K562 (cell line): Measurements from ENCODE around the gene ATRIP. TPM values are rescaled to one million over a fixed set of nuclear protein-coding genes. Genes with fewer than 3 reads are reported as not detected.

ENCODE experiments used
- ATAC-seq: fragments of 200-7000 bp; cut with Tn5 transposase; 3 replicates; pipeline ENCODE4 v1.9.1; 2020; ENCODE audit warnings: moderate library complexity
- BruUV-seq: library from RNA; stranded (reverse); fragments of 400-500 nt; replicated peaks from 2 replicates; lab custom pipeline; 2021; lab: Mats Ljungman, UMichigan
- CTCF ChIA-PET: fragments of 300-600 bp; formaldehyde crosslinking; extraction: SDS; loops from one replicate; lab custom pipeline; 2021; ENCODE audit warnings: low intra/inter-chr PET ratio; lab: Yijun Ruan, JAX
- POLR2A ChIA-PET: fragments of 300-600, 350-650 bp; sonication (Branson Sonifier 250); formaldehyde crosslinking; extraction: SDS; loops from one replicate; lab custom pipeline; 2021; ENCODE audit warnings: antibody characterized with exemption, inconsistent platforms; lab: Yijun Ruan, JAX
- DNase-seq, 4 experiments: peaks; one replicate each; pipeline versions ENCODE4 v3.0.0 to v3.0.0-alpha.2; 2011 to 2018; ENCODE audit warnings: low spot score in 3 of 4, mixed read lengths in 3 of 4; ENCODE audit errors: extremely low read depth in 1 of 4
- FAIRE-seq: peaks from 2 replicates; lab custom pipeline; 2011; peaks lifted over from hg19 to GRCh38; lab: Jason Lieb, UNC
- H2AFZ ChIP-seq: 2 replicates; pipeline ENCODE4 v1.6.0; 2011; ENCODE audit warnings: low read depth, low read length, control low read depth, inconsistent platforms
- H3K27ac ChIP-seq: fragments of 200-600 bp; 3 replicates; pipeline ENCODE4 v1.8.0; 2011; ENCODE audit warnings: low read depth, mild to moderate bottlenecking, control low read depth, inconsistent platforms, low read length, moderate library complexity, mixed read lengths; ENCODE audit errors: extremely low read depth
- H3K27me3 ChIP-seq, 2 experiments: fragments of 300-600 bp in 1 of 2; 2 replicates in 1 of 2; 3 replicates in 1 of 2; pipeline versions ENCODE4 v1.6.0 to v1.8.0; 2011; ENCODE audit warnings: inconsistent platforms in 2 of 2, low read length in 2 of 2, mild to moderate bottlenecking in 1 of 2, mixed read lengths in 1 of 2, moderate library complexity in 1 of 2; ENCODE audit not compliant: control insufficient read depth in 2 of 2, insufficient read depth in 2 of 2
- H3K36me3 ChIP-seq: fragments of 300-600 bp; 3 replicates; pipeline ENCODE4 v1.8.0; 2011; ENCODE audit warnings: mild to moderate bottlenecking, low read length, inconsistent platforms; ENCODE audit not compliant: control insufficient read depth, insufficient read depth
- H3K4me1 ChIP-seq, 2 experiments: fragments of 200-600 bp in 1 of 2; replicated peaks in 1 of 2; 2 replicates in 1 of 2; 3 replicates in 1 of 2; pipeline versions ENCODE4 v1.5.1 to v1.8.0; 2011; ENCODE audit warnings: inconsistent platforms in 2 of 2, low read length in 2 of 2, mild to moderate bottlenecking in 1 of 2, mixed read lengths in 1 of 2, moderate library complexity in 1 of 2; ENCODE audit not compliant: control insufficient read depth in 2 of 2, insufficient read depth in 2 of 2
- H3K4me2 ChIP-seq: 2 replicates; pipeline ENCODE4 v1.6.1; 2011; ENCODE audit warnings: low read length, control low read depth, inconsistent platforms, mixed read lengths; ENCODE audit not compliant: insufficient read depth
- H3K4me3 ChIP-seq: fragments of 200-600 bp; sonication (generic), shearing (Covaris generic); 2 replicates; pipeline ENCODE4 v1.5.1; 2016; ENCODE audit warnings: control low read depth, inconsistent platforms
- H3K79me2 ChIP-seq: fragments of 200-600 bp; 3 replicates; pipeline ENCODE4 v1.8.0; 2011; ENCODE audit warnings: low read length, inconsistent platforms; ENCODE audit not compliant: control insufficient read depth, insufficient read depth
- H3K9ac ChIP-seq, 2 experiments: 2 replicates each; pipeline versions ENCODE4 v1.6.0 to v1.6.1; 2011; ENCODE audit warnings: low read depth in 2 of 2, low read length in 2 of 2, control low read depth in 1 of 2, inconsistent platforms in 1 of 2, mild to moderate bottlenecking in 1 of 2, mixed read lengths in 1 of 2; ENCODE audit not compliant: insufficient read depth in 1 of 2
- H3K9me1 ChIP-seq: one replicate; pipeline ENCODE4 v1.6.0; 2011; ENCODE audit warnings: inconsistent platforms, mild to moderate bottlenecking, low read length, moderate library complexity; ENCODE audit not compliant: control insufficient read depth, insufficient read depth
- H3K9me3 ChIP-seq: replicated peaks from 2 replicates; pipeline ENCODE4 v1.5.1; 2011; ENCODE audit warnings: low read depth, low read length, inconsistent platforms; ENCODE audit not compliant: control insufficient read depth, insufficient read depth
- H4K20me1 ChIP-seq: replicated peaks from 2 replicates; pipeline ENCODE4 v1.6.1; 2011; ENCODE audit warnings: low read length, inconsistent platforms, mixed read lengths; ENCODE audit not compliant: control insufficient read depth, insufficient read depth
- BRD4 ChIP-seq: fragments of 200-600 bp; sonication (generic); IDR thresholded peaks from 2 replicates; pipeline ENCODE4 v1.6.1; 2017; ENCODE audit warnings: inconsistent platforms
- CBX8 ChIP-seq: fragments of 200-600 bp; sonication (generic); IDR thresholded peaks from 2 replicates; pipeline ENCODE4 v1.6.1; 2012; ENCODE audit warnings: borderline replicate concordance, mixed run types, low read depth, mild to moderate bottlenecking, moderate library complexity, mixed read lengths, low read length, control low read depth, inconsistent platforms; ENCODE audit not compliant: poor library complexity, severe bottlenecking; ENCODE audit errors: extremely low read depth
- DDX20 ChIP-seq: fragments of 450-650 bp; IDR thresholded peaks from 2 replicates; pipeline ENCODE4 v1.6.1; 2016; ENCODE audit warnings: missing genetic modification characterization, low read depth, mild to moderate bottlenecking, missing compliant biosample characterization, moderate library complexity
- ELF1 ChIP-seq: fragments of 200-800 bp; sonication (Bioruptor generic); IDR thresholded peaks from 2 replicates; pipeline ENCODE4 v1.6.1; 2016; ENCODE audit warnings: missing genetic modification characterization, missing compliant biosample characterization
- MCM3 ChIP-seq: fragments of 450-650 bp; IDR thresholded peaks from 2 replicates; pipeline ENCODE4 v1.6.1; 2016
- MTA3 ChIP-seq: fragments of 450-650 bp; formaldehyde crosslinking; IDR thresholded peaks from 2 replicates; pipeline ENCODE4 v1.6.1; 2017; ENCODE audit warnings: mild to moderate bottlenecking, borderline replicate concordance
- PCBP1 ChIP-seq: fragments of 200-400 bp; formaldehyde crosslinking; IDR thresholded peaks from 2 replicates; pipeline ENCODE4 v1.6.1; 2018; ENCODE audit warnings: mild to moderate bottlenecking, low read depth, low read length; ENCODE audit not compliant: poor library complexity, severe bottlenecking
- RBM15 ChIP-seq: fragments of 200-400 bp; formaldehyde crosslinking; IDR thresholded peaks from 2 replicates; pipeline ENCODE4 v1.6.1; 2018; ENCODE audit warnings: mild to moderate bottlenecking, low read length, moderate library complexity; ENCODE audit not compliant: insufficient read depth
- SLC30A9 ChIP-seq: fragments of 250-450 bp; sonication (Bioruptor Pico); IDR thresholded peaks from 2 replicates; pipeline ENCODE4 v1.8.0; 2022; ENCODE audit warnings: mild to moderate bottlenecking, moderate library complexity
- SMARCA4 ChIP-seq: fragments of 450-650 bp; IDR thresholded peaks from 2 replicates; pipeline ENCODE4 v1.6.1; 2016
- SPI1 ChIP-seq: IDR thresholded peaks from 2 replicates; pipeline ENCODE4 v1.6.1; 2011; ENCODE audit warnings: low read depth, low read length, control low read depth, borderline replicate concordance
- XRCC3 ChIP-seq: fragments of 450-650 bp; IDR thresholded peaks from 2 replicates; pipeline ENCODE4 v1.6.1; 2017; ENCODE audit warnings: mild to moderate bottlenecking, moderate library complexity
- ZBTB34 ChIP-seq: fragments of 250-450 bp; sonication (Bioruptor Pico); IDR thresholded peaks from 2 replicates; pipeline ENCODE4 v1.8.0; 2021; ENCODE audit warnings: mild to moderate bottlenecking, moderate library complexity
- ZC3H8 ChIP-seq: fragments of 450-650 bp; IDR thresholded peaks from 2 replicates; pipeline ENCODE4 v1.6.1; 2017
- ZNF695 ChIP-seq: fragments of 450-650 bp; formaldehyde crosslinking; IDR thresholded peaks from 2 replicates; pipeline ENCODE4 v1.4.0; 2020; ENCODE audit warnings: mild to moderate bottlenecking, moderate library complexity
- ZSCAN29 ChIP-seq: fragments of 450-650 bp; IDR thresholded peaks from 2 replicates; pipeline ENCODE4 v1.6.1; 2017
- ZSCAN32 ChIP-seq: fragments of 450-650 bp; formaldehyde crosslinking; IDR thresholded peaks from 2 replicates; pipeline ENCODE4 v1.4.0; 2020; ENCODE audit warnings: mild to moderate bottlenecking, moderate library complexity
- WGBS: fragments of 100-300 bp; shearing (Covaris generic); methylation state at CpG from one replicate; pipeline ENCODE4 v1.1.6; 2016; ENCODE audit warnings: low coverage, mixed read lengths; ENCODE audit not compliant: insufficient coverage; ENCODE audit errors: missing lambda C conversion rate; 5-methylcytosine and 5-hydroxymethylcytosine counted together
- in situ Hi-C: fragments of 300-500 bp; cut with MboI; formaldehyde crosslinking; loops from 4 replicates; pipeline ENCODE4 v1.15.0; 2018; ENCODE audit warnings: inconsistent platforms, mixed read lengths
- intact Hi-C: fragments of 100-400 bp; cut with micrococcal nuclease; formaldehyde crosslinking; loops from 2 replicates; pipeline ENCODE4 v1.14.2; 2022
- polyA plus RNA-seq, 8 experiments: library from polyadenylated mRNA; depleted of rRNA in 4 of 8; stranded (reverse) in 5 of 8; unstranded in 3 of 8; fragments of >200 nt; fragmentation: Nextera tagmentation in 2 of 8; fragmentation: Illumina TruSeq in 1 of 8; extraction: Ambion mirVana in 2 of 8; extraction: Trizol in 1 of 8; gene quantifications; 2 replicates each; pipeline versions ENCODE4 v1.2.1 to v1.2.3, GENCODE V29; 2011 to 2014; ENCODE audit warnings: inconsistent platforms in 1 of 8, missing spikeins in 1 of 8
- total RNA-seq, 7 experiments: library from RNA; depleted of rRNA in 6 of 7; stranded (reverse); fragments of >200 nt in 6 of 7; fragmentation: Illumina TruSeq in 2 of 7; extraction: Trizol in 2 of 7; gene quantifications; 2 replicates each; pipeline versions ENCODE4 v1.2.1 to v1.2.3, GENCODE V29; 2011 to 2021; ENCODE audit warnings: low replicate concordance in 1 of 7
- TF ChIP-seq, protein P1 (sequence below): sonication (generic); formaldehyde crosslinking; IDR thresholded peaks from 2 replicates; pipeline ENCODE4 v1.8.0; 2023; ENCODE audit warnings: mild to moderate bottlenecking, missing genetic modification reagents

Gene ATRIP
- total and polyA plus RNA-seq, 9 of the 15 experiments (the other 6 are each of a cell fraction or from before 2014, with no cell fraction given), result 1.7 to 15.7 (median 10.5) TPM

GRCh38 chr3:48459331-48459730, 12.8 kb downstream of the ATRIP start:
- DNase-seq, result no peak
- no peak overlapping the region for H3K4me3 ChIP-seq
- no peak for ATAC-seq
- H3K36me3 ChIP-seq, result peaks cover 54% of the 10 kb centered on the region
- H3K9ac ChIP-seq, result no peak overlapping the region
- no peaks in the 10 kb centered on the region for H3K9me1 ChIP-seq
- no peaks in the 10 kb centered on the region for H3K4me1 ChIP-seq
- TF ChIP-seq RBM15, result no peak
- no peak for TF ChIP-seq XRCC3
- TF ChIP-seq MTA3, result no peak
- no peak for TF ChIP-seq DDX20 (tag)
- no peak for TF ChIP-seq BRD4
- TF ChIP-seq ZSCAN29, result no peak
- TF ChIP-seq ZNF695, result no peak
- no peak for TF ChIP-seq SLC30A9
- TF ChIP-seq ZSCAN32 (CRISPR knock-in tag), result no peak
- TF ChIP-seq ZBTB34, result no peak
- no peak for TF ChIP-seq SMARCA4
- TF ChIP-seq, protein P1, sequence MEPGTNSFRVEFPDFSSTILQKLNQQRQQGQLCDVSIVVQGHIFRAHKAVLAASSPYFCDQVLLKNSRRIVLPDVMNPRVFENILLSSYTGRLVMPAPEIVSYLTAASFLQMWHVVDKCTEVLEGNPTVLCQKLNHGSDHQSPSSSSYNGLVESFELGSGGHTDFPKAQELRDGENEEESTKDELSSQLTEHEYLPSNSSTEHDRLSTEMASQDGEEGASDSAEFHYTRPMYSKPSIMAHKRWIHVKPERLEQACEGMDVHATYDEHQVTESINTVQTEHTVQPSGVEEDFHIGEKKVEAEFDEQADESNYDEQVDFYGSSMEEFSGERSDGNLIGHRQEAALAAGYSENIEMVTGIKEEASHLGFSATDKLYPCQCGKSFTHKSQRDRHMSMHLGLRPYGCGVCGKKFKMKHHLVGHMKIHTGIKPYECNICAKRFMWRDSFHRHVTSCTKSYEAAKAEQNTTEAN (CRISPR knock-in tag), result no peak
- no peak for TF ChIP-seq ELF1 (tag)
- no peak for TF ChIP-seq ZC3H8
- no peak for TF ChIP-seq MCM3
- no peak for TF ChIP-seq CBX8
- no peak for TF ChIP-seq SPI1
- no peak for TF ChIP-seq PCBP1
- no peaks in the 10 kb centered on the region for H3K9me3 ChIP-seq
- no peaks in the 10 kb centered on the region for H3K79me2 ChIP-seq
- H4K20me1 ChIP-seq, result no peaks in the 10 kb centered on the region; the same call in 1 of the 2 replicates
- H3K4me2 ChIP-seq, result no peak overlapping the region
- no peaks in the 10 kb centered on the region for H3K27me3 ChIP-seq
- CTCF ChIA-PET, result no interaction called here
- FAIRE-seq, result no peak
- intact Hi-C loops, result no loop called here
- POLR2A ChIA-PET, result no interaction called here
- in situ Hi-C loops, result no loop called here
- H3K27ac ChIP-seq, result no peak overlapping the region
- BruUV-seq, result no TSS peak
- H2AFZ ChIP-seq, result no peak overlapping the region
- WGBS, result 100% methylated on average over 1 of the region's 3 CpGs
